ENCODE data around the gene EPC2. TPM values are rescaled to one million over a fixed set of nuclear protein-coding genes. Genes with fewer than 3 reads are reported as not detected.

EPC2 gene
- total and polyA plus RNA-seq, 2 of the 8 experiments (the other 6 are each of a cell fraction or from before 2014, with no cell fraction given) = 16.1 to 25.7 TPM

DNA sequence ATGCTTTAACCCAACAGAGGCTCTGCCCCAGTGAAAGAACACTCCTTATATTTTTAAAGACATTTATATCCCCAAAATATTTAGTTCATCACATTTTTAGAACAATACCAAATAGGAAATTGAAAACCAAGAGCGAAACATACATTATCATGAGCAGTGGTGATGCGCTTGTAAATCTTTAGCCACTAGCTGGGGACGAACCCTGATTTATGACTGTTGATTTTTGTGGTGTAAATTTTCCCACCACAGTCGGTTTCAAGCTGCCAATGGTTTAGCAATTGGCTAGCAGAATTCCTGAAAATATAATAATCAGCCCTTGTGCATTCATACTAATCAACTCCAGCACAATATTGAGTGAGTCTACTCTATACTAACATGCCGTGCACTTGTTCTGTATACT is 27.3 kb upstream of the EPC2 start:
- Histone ChIP-seq H2AK5ac (ENCODE audit: low read depth, low read length) (no peak overlapping the region), H3K56ac (replicated peaks; ENCODE audit: insufficient read length, low read depth, low read length) (no peak overlapping the region), H4K20me1 (replicated peaks in 1 of 2; ENCODE audit: control insufficient read depth in 1 of 2, insufficient read depth in 2 of 2, low read length in 2 of 2) (no peaks in the 10 kb centered on the region), H4K8ac (ENCODE audit: extremely low read depth, insufficient read depth, low read length) (no peak overlapping the region), H3K36me3 (ENCODE audit: control insufficient read depth in 2 of 4, insufficient read depth in 4 of 4, low read length in 3 of 4) (no peaks in the 10 kb centered on the region), H3K4me2 (ENCODE audit: insufficient read depth in 1 of 2, low read depth in 2 of 2, low read length in 2 of 2) (no peak overlapping the region), H3K27me3 (replicated peaks in 1 of 4; ENCODE audit: control insufficient read depth in 3 of 4, extremely low read depth in 1 of 4, insufficient read depth in 3 of 4, low read length in 3 of 4) (no peaks in the 10 kb centered on the region), H3K4me1 (replicated peaks in 1 of 4; ENCODE audit: control insufficient read depth in 3 of 4, insufficient read depth in 4 of 4, low read length in 3 of 4) (peaks cover 3 to 17% (median 13%) of the 10 kb centered on the region in 4 experiments; a peak in 5 of 7 replicates), H3K9ac (replicated peaks in 1 of 4; ENCODE audit: extremely low read depth in 1 of 4, low read depth in 3 of 4, low read length in 3 of 4) (no peak overlapping the region), H3K4me3 (ENCODE audit: extremely low read depth in 1 of 4, insufficient read depth in 2 of 4, low read depth in 3 of 4, low read length in 4 of 4) (no peak overlapping the region), H3K23me2 (ENCODE audit: low read depth, low read length) (no peaks in the 10 kb centered on the region), H3K27ac (ENCODE audit: low read depth, low read length) (no peak overlapping the region), H3K9me3 (ENCODE audit: insufficient read depth in 2 of 2, low read depth in 1 of 2, low read length in 1 of 2) (no peaks in the 10 kb centered on the region), H2BK20ac (ENCODE audit: low read length) (no peak overlapping the region), H2BK5ac (ENCODE audit: low read depth, low read length) (no peak overlapping the region), H3K18ac (ENCODE audit: extremely low read depth, low read length) (no peak overlapping the region), H2BK120ac (replicated peaks; ENCODE audit: low read depth, low read length) (no peak overlapping the region), H3K79me1 (ENCODE audit: low read depth, low read length) (no peaks in the 10 kb centered on the region), H3K23ac (ENCODE audit: insufficient read length) (no peak overlapping the region), H4K91ac (replicated peaks; ENCODE audit: insufficient read length, low read length) (no peak overlapping the region), H2BK12ac (ENCODE audit: low read depth, low read length) (no peak overlapping the region), H2BK15ac (ENCODE audit: low read length) (no peak overlapping the region), H3K4ac (replicated peaks; ENCODE audit: insufficient read length, low read depth, low read length) (no peak overlapping the region), H3K79me2 (ENCODE audit: control insufficient read depth in 1 of 2, insufficient read depth in 2 of 2, low read length in 2 of 2) (no peaks in the 10 kb centered on the region), H2AFZ (ENCODE audit: low read length) (no peak overlapping the region), H4K5ac (ENCODE audit: insufficient read length, low read depth, low read length) (no peak overlapping the region), H3K14ac (ENCODE audit: insufficient read length) (no peak overlapping the region)
- no peak for DNase-seq (ENCODE audit: low read depth in 1 of 2, low spot score in 2 of 2)
- ChIA-PET CTCF (ENCODE audit: partially characterized antibody) (no interaction called here), POLR2A (ENCODE audit: partially characterized antibody) (no interaction called here)
- FAIRE-seq = no peak
- WGBS, 2 experiments (ENCODE audit: extremely low coverage in 1 of 2, insufficient coverage in 1 of 2, insufficient read length in 1 of 2, insufficient replicate concordance in 2 of 2, low coverage in 1 of 2, low lambda C conversion rate in 2 of 2, missing lambda C conversion rate in 1 of 2) = 88% methylated on average over 5 of the region's 5 CpGs; no CpG with 5 or more reads in 1 of the 2 experiments
- no peak for TF ChIP-seq ASH2L (IDR thresholded peaks at IDR 0.05; ENCODE audit: low read length)
- TF ChIP-seq KDM1A (IDR thresholded peaks at IDR 0.05; ENCODE audit: borderline replicate concordance, low read length) = no peak
- TF ChIP-seq SRF (IDR thresholded peaks at IDR 0.05; ENCODE audit: low read depth, low read length) = no peak
- TF ChIP-seq PHF8 (conservative IDR thresholded peaks at IDR 0.05; ENCODE audit: low read depth, low read length) = no peak
- TF ChIP-seq, protein P1, sequence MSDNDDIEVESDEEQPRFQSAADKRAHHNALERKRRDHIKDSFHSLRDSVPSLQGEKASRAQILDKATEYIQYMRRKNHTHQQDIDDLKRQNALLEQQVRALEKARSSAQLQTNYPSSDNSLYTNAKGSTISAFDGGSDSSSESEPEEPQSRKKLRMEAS (IDR thresholded peaks at IDR 0.05) = no peak
- no peak for TF ChIP-seq CTBP2 (IDR thresholded peaks at IDR 0.05; ENCODE audit: borderline replicate concordance, insufficient read depth, insufficient read length, low read length)
- no peak for TF ChIP-seq EP300 (IDR thresholded peaks at IDR 0.05; ENCODE audit: borderline replicate concordance in 1 of 2, low read depth in 2 of 2, low read length in 2 of 2)
- TF ChIP-seq GABPA (IDR thresholded peaks at IDR 0.05; ENCODE audit: borderline replicate concordance, insufficient read depth, low read length) = no peak
- no peak for TF ChIP-seq BCL11A (IDR thresholded peaks at IDR 0.05; ENCODE audit: low read depth in 2 of 2, low read length in 2 of 2)
- TF ChIP-seq, protein P2, sequence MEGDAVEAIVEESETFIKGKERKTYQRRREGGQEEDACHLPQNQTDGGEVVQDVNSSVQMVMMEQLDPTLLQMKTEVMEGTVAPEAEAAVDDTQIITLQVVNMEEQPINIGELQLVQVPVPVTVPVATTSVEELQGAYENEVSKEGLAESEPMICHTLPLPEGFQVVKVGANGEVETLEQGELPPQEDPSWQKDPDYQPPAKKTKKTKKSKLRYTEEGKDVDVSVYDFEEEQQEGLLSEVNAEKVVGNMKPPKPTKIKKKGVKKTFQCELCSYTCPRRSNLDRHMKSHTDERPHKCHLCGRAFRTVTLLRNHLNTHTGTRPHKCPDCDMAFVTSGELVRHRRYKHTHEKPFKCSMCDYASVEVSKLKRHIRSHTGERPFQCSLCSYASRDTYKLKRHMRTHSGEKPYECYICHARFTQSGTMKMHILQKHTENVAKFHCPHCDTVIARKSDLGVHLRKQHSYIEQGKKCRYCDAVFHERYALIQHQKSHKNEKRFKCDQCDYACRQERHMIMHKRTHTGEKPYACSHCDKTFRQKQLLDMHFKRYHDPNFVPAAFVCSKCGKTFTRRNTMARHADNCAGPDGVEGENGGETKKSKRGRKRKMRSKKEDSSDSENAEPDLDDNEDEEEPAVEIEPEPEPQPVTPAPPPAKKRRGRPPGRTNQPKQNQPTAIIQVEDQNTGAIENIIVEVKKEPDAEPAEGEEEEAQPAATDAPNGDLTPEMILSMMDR (IDR thresholded peaks at IDR 0.05; ENCODE audit: control extremely low read depth in 1 of 3, insufficient read depth in 1 of 3, low read depth in 1 of 3, low read length in 3 of 3) = no peak

Measured in H1 (cell line).